Osteocyte (in vitro differentiated cells): ENCODE measurements around the gene AEBP1. TPM values are rescaled to one million over a fixed set of nuclear protein-coding genes. Genes with fewer than 3 reads are reported as not detected.

Experiments
- DNase-seq: peaks from one replicate; pipeline ENCODE4 v3.0.0; 2021; ENCODE audit warnings: mixed read lengths; ENCODE audit not compliant: unreplicated experiment; ENCODE audit errors: extremely low spot score
- H3K27ac Mint-ChIP-seq: one replicate; pipeline ENCODE4 v1.8.0; 2021; ENCODE audit warnings: mild to moderate bottlenecking, mixed read lengths; ENCODE audit not compliant: unreplicated experiment
- H3K27me3 Mint-ChIP-seq: one replicate; pipeline ENCODE4 v1.8.0; 2021; ENCODE audit warnings: mixed read lengths; ENCODE audit not compliant: unreplicated experiment
- H3K36me3 Mint-ChIP-seq: one replicate; pipeline ENCODE4 v1.8.0; 2021; ENCODE audit warnings: mixed read lengths; ENCODE audit not compliant: unreplicated experiment
- H3K4me1 Mint-ChIP-seq: one replicate; pipeline ENCODE4 v1.8.0; 2021; ENCODE audit warnings: mixed read lengths; ENCODE audit not compliant: unreplicated experiment
- H3K4me3 Mint-ChIP-seq: one replicate; pipeline ENCODE4 v1.8.0; 2021; ENCODE audit warnings: mild to moderate bottlenecking, moderate library complexity, mixed read lengths; ENCODE audit not compliant: unreplicated experiment
- H3K9me3 Mint-ChIP-seq: one replicate; pipeline ENCODE4 v1.8.0; 2021; ENCODE audit warnings: mixed read lengths; ENCODE audit not compliant: unreplicated experiment
- CTCF ChIP-seq: fragments of 200-600 bp; sonication (generic); IDR thresholded peaks from 2 replicates; pipeline ENCODE4 v1.5.0; 2021; ENCODE audit warnings: antibody characterized with exemption, mild to moderate bottlenecking, moderate library complexity
- total RNA-seq: library from RNA; stranded (reverse); gene quantifications from 2 replicates; pipeline ENCODE4 v1.2.1, GENCODE V29; 2021

AEBP1 gene
- total RNA-seq, 1 donor from 2014 or later, result 781 TPM

- H3K27me3 Mint-ChIP-seq, result no peaks in the 10 kb centered on the region
- TF ChIP-seq CTCF, result no peak
- no peak overlapping the region for H3K4me3 Mint-ChIP-seq
- H3K9me3 Mint-ChIP-seq, result no peaks in the 10 kb centered on the region
- DNase-seq, result no peak
- peaks cover 31% of the 10 kb centered on the region for H3K36me3 Mint-ChIP-seq
- peaks cover 3% of the 10 kb centered on the region for H3K4me1 Mint-ChIP-seq
- no peak overlapping the region for H3K27ac Mint-ChIP-seq
These were observed 42.4 kb upstream of the AEBP1 start for GRCh38 chr7:44061645-44062179.

GRCh38 chr7:44062180-44062902, 41.8 kb upstream of the AEBP1 start:
- DNase-seq, result no peak
- no peak overlapping the region for H3K4me3 Mint-ChIP-seq
- H3K27me3 Mint-ChIP-seq, result no peaks in the 10 kb centered on the region
- TF ChIP-seq CTCF, result no peak
- no peaks in the 10 kb centered on the region for H3K9me3 Mint-ChIP-seq
- H3K27ac Mint-ChIP-seq, result no peak overlapping the region
- peaks cover 31% of the 10 kb centered on the region for H3K36me3 Mint-ChIP-seq
- H3K4me1 Mint-ChIP-seq, result peaks cover 3% of the 10 kb centered on the region

GRCh38 chr7:44062903-44063295, 41.2 kb upstream of the AEBP1 start:
- no peak for TF ChIP-seq CTCF
- no peak for DNase-seq
- H3K4me1 Mint-ChIP-seq, result peaks cover 3% of the 10 kb centered on the region
- H3K27ac Mint-ChIP-seq, result no peak overlapping the region
- peaks cover 25% of the 10 kb centered on the region for H3K36me3 Mint-ChIP-seq
- no peak overlapping the region for H3K4me3 Mint-ChIP-seq
- H3K9me3 Mint-ChIP-seq, result no peaks in the 10 kb centered on the region
- H3K27me3 Mint-ChIP-seq, result no peaks in the 10 kb centered on the region

GRCh38 chr7:44063547-44063893, 40.6 kb upstream of the AEBP1 start:
- Mint-ChIP-seq H3K4me1 (peaks cover 3% of the 10 kb centered on the region), H3K4me3 (no peak overlapping the region), H3K27ac (no peak overlapping the region), H3K9me3 (no peaks in the 10 kb centered on the region), H3K36me3 (peaks cover 19% of the 10 kb centered on the region), H3K27me3 (no peaks in the 10 kb centered on the region)
- no peak for DNase-seq
- TF ChIP-seq CTCF, result no peak

GRCh38 chr7:44063894-44064651, 40.1 kb upstream of the AEBP1 start:
- no peaks in the 10 kb centered on the region for H3K9me3 Mint-ChIP-seq
- H3K27me3 Mint-ChIP-seq, result no peaks in the 10 kb centered on the region
- H3K27ac Mint-ChIP-seq, result no peak overlapping the region
- H3K4me1 Mint-ChIP-seq, result peaks cover 3% of the 10 kb centered on the region
- no peak for TF ChIP-seq CTCF
- DNase-seq, result no peak
- peaks cover 14% of the 10 kb centered on the region for H3K36me3 Mint-ChIP-seq
- H3K4me3 Mint-ChIP-seq, result no peak overlapping the region
